ENCODE measurements around the gene N4BP2L1.

The N4BP2L1 gene

GRCh38 chr13:32447894-32448623 is 20.1 kb upstream of the N4BP2L1 start:
- Mint-ChIP-seq H3K27me3 (no peaks in the 10 kb centered on the region), H3K9me3 (peaks cover 3% of the 10 kb centered on the region), H3K36me3 (peaks cover 5% of the 10 kb centered on the region), H3K4me1 (peaks cover 14% of the 10 kb centered on the region), H3K4me3 (no peak overlapping the region), H3K27ac (peak overlapping the region; percentile 25)
- DNase-seq (ENCODE audit: low spot score in 2 of 2) (no peak), ATAC-seq (ENCODE audit: low read depth) (no peak)

GRCh38 chr13:32446773-32447465 is 19.0 kb upstream of the N4BP2L1 start:
- no peaks in the 10 kb centered on the region for H3K27me3 Mint-ChIP-seq
- H3K27ac Mint-ChIP-seq = peak overlapping the region; percentile 32
- H3K9me3 Mint-ChIP-seq = peaks cover 3% of the 10 kb centered on the region
- H3K4me3 Mint-ChIP-seq = no peak overlapping the region
- ATAC-seq (ENCODE audit: low read depth) (no peak), DNase-seq (ENCODE audit: low spot score in 2 of 2) (no peak)
- peaks cover 16% of the 10 kb centered on the region for H3K4me1 Mint-ChIP-seq
- peaks cover 5% of the 10 kb centered on the region for H3K36me3 Mint-ChIP-seq

- H3K27me3 Mint-ChIP-seq = no peaks in the 10 kb centered on the region
- no peak overlapping the region for H3K27ac Mint-ChIP-seq
- DNase-seq (ENCODE audit: low spot score in 2 of 2) (no peak), ATAC-seq (ENCODE audit: low read depth) (no peak)
- no peak overlapping the region for H3K4me3 Mint-ChIP-seq
- peaks cover 4% of the 10 kb centered on the region for H3K36me3 Mint-ChIP-seq
- peaks cover 16% of the 10 kb centered on the region for H3K4me1 Mint-ChIP-seq
- peaks cover 3% of the 10 kb centered on the region for H3K9me3 Mint-ChIP-seq
These were observed 18.3 kb upstream of the N4BP2L1 start for GRCh38 chr13:32446220-32446619.

GRCh38 chr13:32445461-32445860 is 17.5 kb upstream of the N4BP2L1 start:
- no peak for ATAC-seq (ENCODE audit: low read depth)
- DNase-seq (ENCODE audit: low spot score in 2 of 2) = no peak
- Mint-ChIP-seq H3K9me3 (no peaks in the 10 kb centered on the region), H3K27me3 (no peaks in the 10 kb centered on the region), H3K4me1 (peaks cover 16% of the 10 kb centered on the region), H3K27ac (no peak overlapping the region), H3K4me3 (no peak overlapping the region), H3K36me3 (no peaks in the 10 kb centered on the region)

- Mint-ChIP-seq H3K36me3 (no peaks in the 10 kb centered on the region), H3K4me1 (peaks cover 16% of the 10 kb centered on the region), H3K9me3 (no peaks in the 10 kb centered on the region), H3K27ac (peak overlapping the region; percentile 86), H3K27me3 (no peaks in the 10 kb centered on the region), H3K4me3 (no peak overlapping the region)
- peak in 1 of 2 donors; percentile 43 for DNase-seq (ENCODE audit: low spot score in 2 of 2)
- peak; percentile 82 for ATAC-seq (ENCODE audit: low read depth)
These were observed 15.2 kb upstream of the N4BP2L1 start for GRCh38 chr13:32443111-32443510.

GRCh38 chr13:32438871-32439270 is 10.9 kb upstream of the N4BP2L1 start:
- H3K9me3 Mint-ChIP-seq = no peaks in the 10 kb centered on the region
- no peak overlapping the region for H3K27ac Mint-ChIP-seq
- DNase-seq (ENCODE audit: low spot score in 2 of 2) = no peak
- H3K27me3 Mint-ChIP-seq = no peaks in the 10 kb centered on the region
- ATAC-seq (ENCODE audit: low read depth) = no peak
- no peak overlapping the region for H3K4me3 Mint-ChIP-seq
- H3K4me1 Mint-ChIP-seq = peaks cover 8% of the 10 kb centered on the region
- H3K36me3 Mint-ChIP-seq = no peaks in the 10 kb centered on the region

- H3K27me3 Mint-ChIP-seq = no peaks in the 10 kb centered on the region
- H3K4me1 Mint-ChIP-seq = peaks cover 4% of the 10 kb centered on the region
- ATAC-seq (ENCODE audit: low read depth) = no peak
- H3K27ac Mint-ChIP-seq = no peak overlapping the region
- H3K9me3 Mint-ChIP-seq = no peaks in the 10 kb centered on the region
- DNase-seq (ENCODE audit: low spot score in 2 of 2) = no peak
- H3K36me3 Mint-ChIP-seq = no peaks in the 10 kb centered on the region
- H3K4me3 Mint-ChIP-seq = no peak overlapping the region
These were observed 4.9 kb upstream of the N4BP2L1 start for GRCh38 chr13:32432856-32433255.

GRCh38 chr13:32431361-32431760 is 3.4 kb upstream of the N4BP2L1 start:
- H3K27ac Mint-ChIP-seq = no peak overlapping the region
- peaks cover 10% of the 10 kb centered on the region for H3K4me1 Mint-ChIP-seq
- no peaks in the 10 kb centered on the region for H3K27me3 Mint-ChIP-seq
- ATAC-seq (ENCODE audit: low read depth) (no peak), DNase-seq (ENCODE audit: low spot score in 2 of 2) (no peak)
- no peak overlapping the region for H3K4me3 Mint-ChIP-seq
- no peaks in the 10 kb centered on the region for H3K36me3 Mint-ChIP-seq
- no peaks in the 10 kb centered on the region for H3K9me3 Mint-ChIP-seq

GRCh38 chr13:32430018-32430747 is 2.3 kb upstream of the N4BP2L1 start:
- no peak overlapping the region for H3K4me3 Mint-ChIP-seq
- no peak for DNase-seq (ENCODE audit: low spot score in 2 of 2)
- H3K27ac Mint-ChIP-seq = peak overlapping the region; percentile 18
- H3K27me3 Mint-ChIP-seq = no peaks in the 10 kb centered on the region
- peaks cover 18% of the 10 kb centered on the region for H3K4me1 Mint-ChIP-seq
- ATAC-seq (ENCODE audit: low read depth) = no peak
- no peaks in the 10 kb centered on the region for H3K9me3 Mint-ChIP-seq
- peaks cover 1% of the 10 kb centered on the region for H3K36me3 Mint-ChIP-seq

- H3K9me3 Mint-ChIP-seq = no peaks in the 10 kb centered on the region
- no peak overlapping the region for H3K4me3 Mint-ChIP-seq
These were observed 1.5 kb upstream of the N4BP2L1 start for GRCh38 chr13:32429433-32429909.

GRCh38 chr13:32428581-32429432 is 877 bp upstream of the N4BP2L1 start:
- ATAC-seq (ENCODE audit: low read depth) = peak; percentile 17
- H3K4me3 Mint-ChIP-seq = peak overlapping the region; percentile 80
- H3K36me3 Mint-ChIP-seq = peaks cover 3% of the 10 kb centered on the region
- no peaks in the 10 kb centered on the region for H3K27me3 Mint-ChIP-seq
- DNase-seq (ENCODE audit: low spot score in 2 of 2) = peak; percentile 19 to 27
- H3K9me3 Mint-ChIP-seq = no peaks in the 10 kb centered on the region
- H3K27ac Mint-ChIP-seq = peak overlapping the region; percentile 100
- peaks cover 24% of the 10 kb centered on the region for H3K4me1 Mint-ChIP-seq

More at GRCh38 chr13:32429433-32429909, 1.5 kb upstream of the N4BP2L1 start:
- no peak for DNase-seq (ENCODE audit: low spot score in 2 of 2)
- no peaks in the 10 kb centered on the region for H3K27me3 Mint-ChIP-seq
- no peak overlapping the region for H3K27ac Mint-ChIP-seq
- H3K36me3 Mint-ChIP-seq = peaks cover 2% of the 10 kb centered on the region
- H3K4me1 Mint-ChIP-seq = peaks cover 20% of the 10 kb centered on the region
- no peak for ATAC-seq (ENCODE audit: low read depth)

- Mint-ChIP-seq H3K27me3 (no peaks in the 10 kb centered on the region), H3K36me3 (peaks cover 9% of the 10 kb centered on the region), H3K27ac (peak overlapping the region; percentile 100), H3K4me3 (peak overlapping the region; percentile 98), H3K9me3 (no peaks in the 10 kb centered on the region), H3K4me1 (peaks cover 33% of the 10 kb centered on the region)
- DNase-seq (ENCODE audit: low spot score in 2 of 2) (peak; percentile 60 to 62), ATAC-seq (ENCODE audit: low read depth) (peak; percentile 36)
These were observed 709 bp downstream of the N4BP2L1 start for GRCh38 chr13:32426990-32427851.

Data from memory B cell (primary cell).